LHCN-M2 (cell line): ENCODE results near the gene ONECUT1. TPM values are rescaled to one million over a fixed set of nuclear protein-coding genes. Genes with fewer than 3 reads are reported as not detected.
"Not testable (repeated sequence)": the region's sequence is repeated elsewhere in the genome, so short reads cannot be mapped to it uniquely, and the experiment has no call there.

Experiments used
- DNase-seq: peaks from one replicate; pipeline ENCODE4 v3.0.0-alpha.2; 2012; ENCODE audit warnings: low read depth
- polyA plus RNA-seq: library from polyadenylated mRNA; unstranded; fragments of >200 nt; gene quantifications from one replicate; pipeline ENCODE4 v1.2.1, GENCODE V29; 2012; ENCODE audit warnings: missing spikeins
- total RNA-seq: library from RNA; depleted of rRNA; stranded (reverse); fragments of >200 nt; gene quantifications from 2 replicates; pipeline ENCODE4 v1.2.3, GENCODE V29; 2014; rRNA removed

Gene ONECUT1
- not detected in 2 replicates for total RNA-seq
- polyA plus RNA-seq, result not detected

DNA sequence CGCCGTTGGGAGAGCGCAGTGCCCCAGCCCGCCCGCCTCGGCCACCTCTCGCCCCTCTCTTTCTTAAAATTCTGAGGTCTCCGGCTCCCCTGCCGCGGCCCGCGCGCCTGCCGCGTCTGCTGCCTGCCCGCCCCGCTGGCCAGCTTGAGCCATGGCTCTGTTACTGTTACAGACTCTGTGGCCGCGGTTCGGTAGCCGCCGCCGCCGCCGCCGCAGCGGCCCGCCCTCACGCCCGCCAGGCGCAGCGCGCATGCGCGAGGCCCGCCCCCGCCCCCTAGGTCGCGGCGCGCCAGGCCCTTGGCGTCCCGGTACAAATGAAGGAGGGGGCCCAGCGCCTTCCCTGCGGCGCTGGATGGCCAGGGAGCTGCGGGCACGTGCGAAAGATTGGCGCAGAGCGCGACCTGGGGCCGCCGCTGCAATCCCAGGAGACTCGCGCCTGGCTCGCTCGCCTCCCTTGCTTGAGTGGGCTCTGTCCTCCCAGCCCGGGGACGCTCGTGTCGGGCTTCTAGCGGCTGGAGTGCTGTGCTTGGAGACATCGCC lies at the start of gene ONECUT1:
TSS of gene ONECUT1 (minus strand) at position 168 of the 540 bp plus-strand sequence. CDS start 452 bp downstream, outside the sequence.
- peak; percentile 17 for DNase-seq

DNA sequence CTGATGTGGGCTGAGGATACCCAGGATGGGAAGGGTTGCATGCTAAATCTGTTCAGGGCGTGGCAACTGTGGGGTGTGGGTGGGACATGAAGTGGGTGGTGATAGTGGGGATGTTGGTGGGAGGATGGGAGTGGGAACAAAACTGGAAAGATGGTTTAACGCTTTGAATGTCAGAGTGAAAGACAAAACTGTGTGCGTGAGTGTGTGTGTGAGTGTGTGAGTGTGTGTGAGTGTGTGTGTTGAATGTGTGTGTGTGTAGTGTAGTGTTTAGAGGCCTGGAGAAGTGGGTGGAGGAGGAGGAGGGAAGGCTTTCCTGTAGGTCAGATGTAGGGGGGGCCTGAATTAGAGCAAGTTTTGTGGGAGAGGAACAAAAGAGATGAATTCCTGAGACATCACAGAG lies 44.2 kb upstream of the ONECUT1 start:
- no peak for DNase-seq

DNA sequence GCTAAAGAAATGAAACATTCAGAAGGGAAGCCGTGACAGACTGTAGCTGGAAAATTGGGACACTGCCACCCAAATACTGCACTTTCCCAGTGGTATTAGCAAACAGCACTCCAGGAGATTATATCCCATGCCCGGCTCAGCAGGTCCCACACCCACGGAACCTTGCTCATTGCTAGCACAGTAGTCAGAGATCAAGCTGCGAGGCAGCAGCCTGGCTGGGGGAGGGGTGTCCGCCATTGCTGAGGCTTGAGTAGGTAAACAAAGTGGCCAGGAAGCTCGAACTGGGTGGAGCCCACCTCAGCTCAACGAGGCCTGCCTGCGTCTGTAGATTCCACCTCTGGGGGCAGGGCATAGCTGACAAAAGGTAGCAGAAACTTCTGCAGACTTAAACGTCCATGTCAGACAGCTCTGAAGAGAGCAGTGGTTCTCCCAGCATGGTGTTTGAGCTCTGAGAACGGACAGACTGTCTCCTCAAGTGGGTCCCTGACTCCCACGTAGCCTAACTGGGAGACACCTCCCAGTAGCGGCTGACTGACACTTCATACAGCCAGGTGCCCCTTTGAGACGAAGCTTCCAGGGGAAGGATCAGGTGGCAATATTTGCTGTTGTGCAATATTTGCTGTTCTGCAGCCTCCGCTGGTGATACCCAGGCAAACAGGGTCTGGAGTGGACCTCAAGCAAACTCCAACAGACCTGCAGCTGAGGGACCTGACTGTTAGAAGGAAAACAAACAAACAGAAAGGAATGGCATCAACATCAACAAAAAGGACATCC lies 34.2 kb upstream of the ONECUT1 start:
- not testable (repeated sequence) for DNase-seq

DNA sequence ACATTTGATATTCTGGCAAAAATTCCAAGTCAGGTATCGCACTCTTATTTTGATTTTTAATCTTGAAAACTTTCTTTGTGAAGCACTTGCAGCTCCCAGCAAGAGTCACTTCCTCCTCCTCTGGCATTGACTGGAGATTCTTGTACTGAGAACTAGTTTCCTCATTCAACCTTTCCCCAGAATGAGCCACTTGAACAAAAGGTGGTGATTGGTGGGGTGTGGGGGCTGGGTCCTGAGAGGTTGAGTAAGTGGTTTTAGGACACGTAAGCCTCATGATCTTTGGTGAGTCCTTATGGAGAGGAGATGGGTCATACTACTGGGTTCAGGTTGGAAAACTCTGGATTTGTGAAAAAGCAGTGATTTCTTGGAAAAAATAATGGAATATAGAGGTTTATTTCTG lies 32.3 kb upstream of the ONECUT1 start:
- no peak for DNase-seq

DNA sequence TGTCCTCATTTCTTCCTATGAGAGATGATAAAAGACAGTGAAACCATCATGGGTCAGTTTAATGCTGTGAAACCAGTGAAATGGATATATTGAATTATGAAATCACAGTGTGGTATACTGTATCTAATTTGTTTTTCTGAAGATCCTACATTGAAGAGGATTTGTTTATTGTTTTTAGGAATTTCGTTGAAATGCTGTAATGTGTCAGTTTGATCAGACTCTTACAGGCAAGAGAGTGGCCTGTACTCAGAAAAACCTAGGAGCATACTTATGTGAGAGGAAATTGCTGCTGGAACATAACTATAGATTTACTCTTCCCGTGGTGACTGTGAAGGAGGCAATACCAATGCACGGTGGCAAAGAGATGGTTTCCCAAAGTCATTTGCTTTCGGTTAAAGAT lies 29.1 kb upstream of the ONECUT1 start:
- DNase-seq, result no peak

DNA sequence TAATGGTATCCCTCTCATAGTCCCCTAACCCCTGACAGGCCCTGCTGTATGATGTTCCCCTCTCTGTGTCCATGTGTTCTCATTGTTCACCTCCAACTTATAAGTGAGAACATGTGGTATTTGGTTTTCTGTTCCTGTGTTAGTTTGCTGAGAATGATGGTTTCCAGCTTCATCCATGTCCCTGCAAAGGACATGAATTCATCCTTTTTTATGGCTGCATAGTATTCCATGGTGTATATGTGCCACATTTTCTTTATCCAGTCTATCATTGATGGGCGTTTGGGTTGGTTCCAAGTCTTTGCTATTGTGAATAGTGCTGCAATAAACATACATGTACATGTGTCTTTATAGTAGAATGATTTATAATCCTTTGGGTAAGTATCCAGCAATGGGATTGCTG lies 25.8 kb upstream of the ONECUT1 start:
- DNase-seq, result not testable (repeated sequence)

DNA sequence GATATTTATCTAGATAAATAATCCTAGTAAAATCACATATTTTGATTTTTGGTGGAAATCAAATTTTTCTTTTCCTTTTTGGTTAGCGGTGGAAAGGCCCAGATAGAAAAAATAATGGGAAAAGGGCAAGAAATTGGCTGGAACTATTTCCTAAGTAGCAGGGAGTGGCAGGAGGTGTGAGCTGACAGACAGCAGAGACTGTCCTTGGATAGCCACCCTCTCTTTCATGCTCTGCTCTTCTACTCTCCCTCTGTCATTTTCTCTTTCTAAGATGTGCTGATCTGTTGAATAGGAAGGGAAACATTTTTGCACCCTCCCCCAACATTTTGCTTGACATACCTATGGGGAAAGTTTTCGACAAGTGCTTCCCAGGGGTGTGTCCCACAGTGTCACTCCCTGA lies 18.9 kb upstream of the ONECUT1 start:
- DNase-seq, result no peak

DNA sequence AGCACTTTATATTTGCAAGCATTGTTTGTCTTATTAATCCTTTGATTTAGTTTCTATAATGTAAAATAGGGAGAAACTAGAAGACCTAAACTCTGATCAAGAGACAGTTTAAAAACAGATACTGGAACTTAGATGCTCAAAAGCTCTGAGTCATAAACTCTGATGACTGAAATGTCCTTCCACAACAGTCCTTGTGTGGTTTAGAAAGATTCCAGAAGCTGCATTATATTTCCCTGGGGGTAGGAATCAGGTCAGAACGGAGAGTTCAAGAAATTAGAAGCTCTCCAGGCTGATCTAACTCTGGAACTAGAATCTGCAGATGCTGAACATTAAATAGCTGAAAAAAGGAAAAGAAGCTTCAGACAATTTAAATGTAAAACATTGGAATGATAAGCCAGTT lies 18.3 kb upstream of the ONECUT1 start:
- DNase-seq, result peak; percentile 66

DNA sequence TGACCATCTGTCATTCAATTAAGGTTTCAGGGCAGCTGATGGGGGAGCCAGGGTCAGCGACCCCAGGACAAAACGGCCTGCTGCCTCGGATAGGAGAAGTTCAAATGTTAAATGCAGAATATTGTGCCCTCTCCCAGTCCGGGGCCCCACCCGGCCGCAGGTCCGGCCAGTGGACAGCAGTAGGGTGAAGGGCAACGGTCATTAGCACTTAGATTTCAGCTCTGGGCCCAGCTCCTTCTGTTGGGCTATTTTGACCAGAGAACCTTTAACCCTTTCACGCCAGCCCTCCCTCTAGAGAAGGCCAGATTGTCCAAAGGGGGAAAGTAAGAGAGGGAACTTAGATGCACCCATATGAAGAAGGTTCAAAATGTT lies 16.1 kb upstream of the ONECUT1 start:
- no peak for DNase-seq

DNA sequence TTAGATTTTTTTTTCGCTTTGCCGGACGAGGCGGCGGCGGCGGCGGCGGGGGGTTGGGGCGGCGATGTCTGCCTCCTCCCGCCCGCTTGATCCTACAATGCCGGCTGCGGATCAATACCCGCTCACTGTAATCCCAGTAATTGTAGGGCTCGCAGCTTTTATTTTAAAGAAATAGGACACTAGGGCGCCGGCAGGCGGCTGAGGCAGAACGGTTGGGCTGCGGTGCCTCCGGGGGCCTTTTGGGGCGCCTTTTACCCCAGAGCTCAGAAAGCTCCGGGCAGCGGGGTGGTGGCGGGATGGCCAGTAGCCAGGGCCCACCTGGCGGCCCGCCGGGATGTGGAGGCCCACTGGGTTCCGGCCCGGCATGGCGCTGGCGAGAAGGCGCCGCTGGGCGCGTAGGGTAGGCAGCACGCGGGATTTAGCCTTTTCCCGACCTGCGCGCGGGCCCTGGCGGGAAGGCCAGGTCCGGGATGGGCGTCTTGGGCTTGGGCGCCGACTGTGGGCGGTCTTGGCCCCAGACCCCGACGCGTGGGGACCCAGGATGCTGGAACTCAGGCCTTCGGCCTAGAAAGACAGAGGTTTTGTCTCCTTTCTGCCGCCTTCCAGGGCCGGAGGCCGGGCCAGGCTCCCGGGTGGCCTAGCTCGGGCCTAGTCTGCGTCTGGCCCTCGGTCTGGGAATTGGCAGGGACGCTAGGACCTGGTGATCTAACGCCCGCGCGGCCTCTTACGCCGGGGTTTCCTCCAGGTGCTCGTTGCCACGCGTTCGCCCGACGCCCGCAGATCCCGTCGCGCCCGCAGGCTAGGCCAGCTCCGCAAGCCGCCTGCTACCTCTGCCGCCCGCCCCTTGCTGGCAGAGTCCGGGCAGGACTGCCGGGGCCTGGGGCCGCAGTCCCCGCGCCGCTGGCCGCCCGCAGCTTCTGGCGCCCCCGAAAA lies 15.5 kb upstream of the ONECUT1 start:
- no peak for DNase-seq

DNA sequence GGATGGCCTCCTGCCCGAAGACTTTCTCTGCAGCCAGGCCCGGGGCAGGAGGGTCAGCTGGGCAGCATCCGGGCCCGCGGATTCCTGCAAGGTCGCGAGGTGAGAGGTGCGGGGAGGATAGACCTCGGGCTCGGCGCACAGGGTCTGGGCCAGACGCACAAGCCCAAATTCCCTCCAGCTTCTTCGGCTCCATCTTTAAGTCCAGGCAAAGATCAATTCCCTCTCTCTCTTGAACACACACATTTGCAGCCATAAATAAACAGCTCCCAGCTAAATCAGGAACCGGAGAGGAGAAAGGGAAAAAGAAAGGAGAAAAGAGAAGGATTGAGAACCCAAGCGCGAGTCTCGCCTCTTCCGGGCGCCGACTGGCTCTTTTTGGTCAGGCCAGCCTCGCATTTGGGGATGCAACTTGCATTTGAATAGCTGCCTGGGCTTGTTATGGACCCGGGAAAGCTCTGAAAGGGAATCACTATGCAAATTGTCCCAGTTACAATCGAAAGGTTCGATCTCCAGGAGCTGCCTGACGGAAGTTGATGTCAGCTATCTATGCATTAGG lies 14.5 kb upstream of the ONECUT1 start:
- DNase-seq, result no peak

DNA sequence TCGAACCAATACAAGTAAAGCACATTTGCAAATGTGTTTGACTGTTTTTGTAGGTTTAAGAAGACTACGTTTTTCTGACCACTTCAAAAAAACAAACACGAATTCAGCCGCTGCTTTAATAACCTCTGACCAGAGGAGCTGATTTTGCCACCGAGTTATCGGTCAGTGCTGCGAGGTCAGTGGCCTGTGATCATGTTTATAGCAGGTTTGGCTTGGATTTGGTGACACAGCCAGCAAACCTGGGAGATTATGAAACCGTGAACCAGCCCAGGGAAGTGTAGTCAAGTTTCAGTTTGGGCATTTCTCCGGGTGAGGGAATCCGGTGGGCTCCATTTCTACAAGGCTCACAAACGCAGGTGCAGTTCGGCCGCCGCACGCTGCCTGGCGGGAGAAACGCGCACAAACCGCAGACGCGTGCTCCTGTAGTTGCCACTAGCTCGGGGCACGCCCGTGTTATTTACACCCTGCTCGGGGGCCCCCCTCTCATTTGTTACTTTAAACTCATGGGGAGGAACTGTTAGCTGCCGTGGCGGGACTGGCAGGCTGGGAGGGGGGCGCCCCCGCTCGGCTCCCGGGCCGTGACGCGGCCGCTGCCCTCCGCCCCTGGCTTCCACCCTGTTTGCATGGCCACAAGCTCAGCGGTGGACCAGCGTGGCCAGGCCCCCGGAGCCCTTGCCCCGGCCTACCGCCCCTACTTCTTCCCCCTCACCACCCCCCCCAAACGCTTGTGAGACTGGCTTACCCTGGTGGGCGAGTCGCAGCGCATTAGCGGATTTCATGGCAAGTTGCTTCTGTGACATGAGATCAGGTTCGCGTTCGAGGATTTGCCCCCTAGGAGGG lies 13.6 kb upstream of the ONECUT1 start:
- DNase-seq, result no peak

DNA sequence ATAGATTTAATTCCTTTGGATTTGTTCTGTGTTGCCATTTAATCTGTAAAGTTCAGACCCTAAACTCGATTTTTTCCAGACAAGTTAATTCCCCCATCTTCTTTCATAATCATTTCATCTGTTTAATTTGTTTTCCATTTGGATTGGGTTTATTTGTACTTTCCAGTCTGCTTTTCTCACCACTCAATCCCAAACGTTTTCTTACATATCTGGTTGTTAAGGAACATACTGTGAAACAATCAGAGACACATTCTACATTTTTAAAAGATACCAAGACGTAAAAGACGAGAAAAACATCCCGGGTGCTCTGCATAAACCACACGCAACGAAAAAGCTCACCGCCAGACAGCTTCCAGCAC lies 13.0 kb upstream of the ONECUT1 start:
- DNase-seq, result no peak

DNA sequence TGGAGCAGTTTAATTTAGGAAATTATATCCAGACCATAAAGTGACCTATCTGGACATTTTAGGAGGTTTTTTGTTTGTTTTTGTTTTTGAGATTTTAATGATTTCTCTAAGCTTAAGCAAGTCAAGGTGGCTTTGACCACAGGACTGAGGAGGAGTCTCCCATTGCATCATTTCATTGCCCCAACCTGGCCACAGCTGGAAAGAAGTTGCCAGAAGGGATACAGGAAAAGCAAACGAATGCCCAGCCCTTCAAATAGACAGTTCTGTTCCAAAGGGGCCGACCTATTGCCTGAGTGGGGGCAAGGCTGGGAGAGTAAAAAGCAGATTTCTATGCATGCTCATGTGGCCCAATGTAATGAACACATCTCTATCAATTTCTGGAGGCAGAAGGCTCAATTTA lies 12.0 kb upstream of the ONECUT1 start:
- DNase-seq, result no peak

DNA sequence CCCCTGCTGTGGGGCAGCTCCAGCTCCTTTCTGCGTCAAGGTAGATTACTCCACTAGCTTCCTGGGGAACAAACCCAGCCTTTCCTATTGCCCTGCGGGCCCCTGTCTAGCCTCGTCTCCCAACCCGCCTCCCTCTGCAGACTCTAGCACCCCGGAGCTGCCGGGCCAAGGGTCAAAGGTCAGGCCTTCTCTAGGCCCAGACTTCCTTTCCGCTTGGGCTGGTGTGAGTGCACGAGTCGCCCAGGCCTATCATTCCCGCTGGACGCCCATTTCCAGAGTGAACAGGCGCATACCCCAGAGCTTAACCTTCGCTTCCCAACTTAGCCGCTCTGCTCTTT lies 11.6 kb upstream of the ONECUT1 start:
- DNase-seq, result no peak

DNA sequence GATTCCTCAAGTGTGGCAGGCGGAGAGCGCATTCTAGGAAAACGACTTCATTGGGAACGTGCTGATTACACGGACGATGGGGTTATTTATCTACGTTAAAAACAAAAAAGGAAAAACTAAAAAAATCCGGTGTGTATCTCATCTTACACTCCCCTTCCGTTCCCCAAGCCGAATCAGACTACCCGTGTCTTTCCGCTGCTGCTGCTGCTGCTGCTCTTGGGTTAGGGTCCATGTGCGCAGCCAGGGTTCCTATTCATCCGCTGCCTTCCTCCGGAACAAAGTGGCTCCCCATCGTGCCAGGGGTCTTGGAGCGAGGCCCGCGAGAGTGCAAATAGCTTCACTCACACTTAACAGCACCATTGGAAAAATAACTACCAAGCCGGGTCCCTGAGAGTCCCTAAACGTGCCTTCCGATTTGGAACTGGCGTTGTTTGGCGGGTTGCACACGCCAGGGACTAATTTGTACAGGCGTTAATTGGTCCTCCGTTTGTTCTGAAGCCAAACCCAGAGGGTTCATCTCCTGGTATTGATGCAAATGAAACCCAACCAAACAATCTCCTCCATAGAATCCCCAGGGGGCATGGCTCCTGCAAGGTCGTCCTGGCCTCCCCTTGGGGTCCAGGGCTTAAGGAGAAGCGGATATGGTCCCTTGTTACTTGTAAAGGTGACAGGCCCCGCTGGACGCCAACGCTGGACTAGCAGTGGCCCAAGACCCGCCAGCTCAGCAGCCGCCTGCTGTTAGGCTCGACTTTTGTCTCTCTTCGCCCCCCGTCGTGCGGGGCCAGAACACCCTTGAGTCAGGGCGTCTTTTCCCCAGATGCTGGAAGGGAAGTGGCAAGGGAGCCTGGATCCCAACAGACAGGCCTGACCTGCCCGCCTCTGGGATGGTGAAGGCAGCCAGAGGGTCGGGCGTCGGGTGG lies 11.0 kb upstream of the ONECUT1 start:
- DNase-seq, result no peak

DNA sequence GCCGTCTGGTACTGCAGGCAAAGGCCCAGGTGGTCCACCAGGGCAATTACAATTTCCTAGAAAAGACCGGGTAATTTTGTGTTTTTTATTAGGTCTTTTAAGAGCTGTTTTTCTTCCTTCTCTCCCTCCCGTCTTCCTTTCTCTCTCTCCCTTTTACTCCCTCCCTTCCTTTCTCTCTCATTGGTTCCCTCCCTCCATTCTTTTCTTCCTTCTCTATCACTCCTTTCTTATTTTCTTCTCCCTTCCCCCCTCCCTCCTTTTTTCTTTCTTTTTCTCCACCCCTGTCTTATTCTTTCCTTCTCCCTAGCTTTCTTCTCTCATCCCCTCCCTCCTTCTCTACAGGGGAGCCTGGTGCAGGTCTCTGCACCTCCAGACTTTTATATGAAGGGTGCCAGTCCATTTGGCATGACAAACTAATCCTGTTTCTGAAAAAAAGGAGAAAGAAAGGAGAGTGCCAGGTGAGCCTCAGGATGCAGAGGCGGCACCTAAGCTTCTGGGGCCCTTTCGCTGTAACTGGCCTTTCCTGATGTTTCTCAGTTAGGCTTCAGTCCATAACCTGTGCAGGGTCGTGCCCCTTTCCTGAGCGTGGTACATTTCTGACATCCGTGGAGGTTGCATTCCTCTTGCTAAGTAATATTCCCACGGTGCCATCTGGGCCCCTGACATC lies 9.1 kb upstream of the ONECUT1 start:
- no peak for DNase-seq

DNA sequence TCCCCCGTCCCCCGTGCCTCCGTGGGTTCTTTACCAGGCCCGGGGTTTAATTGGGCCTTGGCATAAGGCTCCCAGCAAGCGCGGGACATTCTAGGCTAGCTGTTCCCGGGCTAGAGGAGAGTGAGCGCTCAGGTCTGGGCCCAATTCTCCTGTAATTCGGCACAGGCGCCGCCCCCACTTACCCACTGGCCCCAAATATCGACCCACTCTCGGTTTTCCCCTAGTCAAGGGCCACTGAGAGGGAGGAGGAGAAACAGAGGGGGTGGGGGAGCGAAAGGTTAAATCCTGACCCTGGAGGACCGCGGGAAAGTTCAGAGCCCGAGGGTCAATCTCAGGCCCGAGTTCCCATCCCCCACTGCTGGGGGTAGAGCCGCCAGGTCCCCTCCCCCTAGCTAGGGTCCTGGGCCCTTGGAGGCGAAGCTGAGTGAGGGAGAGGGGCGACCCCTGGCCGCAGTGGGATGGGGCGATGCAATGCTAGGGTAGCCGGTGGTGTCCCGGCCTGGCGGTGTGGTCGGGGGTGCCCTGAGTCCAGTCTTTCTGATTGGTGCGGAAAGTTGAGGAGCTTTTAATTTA lies 8.5 kb upstream of the ONECUT1 start:
- no peak for DNase-seq
